HepG2 (cell line): ENCODE results near the gene RNF114. TPM values are rescaled to one million over a fixed set of nuclear protein-coding genes. Genes with fewer than 3 reads are reported as not detected.

ENCODE experiments used
- BRD4 ChIP-seq: sonication (generic); formaldehyde crosslinking; IDR thresholded peaks from 2 replicates; pipeline ENCODE4 v1.4.0; 2020; ENCODE audit warnings: missing genetic modification reagents
- HDAC1 ChIP-seq: sonication (generic); formaldehyde crosslinking; IDR thresholded peaks from 2 replicates; pipeline ENCODE4 v1.5.1; 2020; ENCODE audit warnings: mild to moderate bottlenecking, missing genetic modification reagents
- HIVEP1 ChIP-seq: sonication (generic); formaldehyde crosslinking; IDR thresholded peaks from 2 replicates; pipeline ENCODE4 v1.4.0; 2020; ENCODE audit warnings: mild to moderate bottlenecking, missing genetic modification reagents
- IKZF1 ChIP-seq: fragments of 450-650 bp; IDR thresholded peaks from 2 replicates; pipeline ENCODE4 v1.7.1; 2016
- LCORL ChIP-seq, 2 experiments: fragments of 450-650 bp in 1 of 2; sonication (generic) in 1 of 2; formaldehyde crosslinking in 1 of 2; IDR thresholded peaks; 2 replicates each; pipeline versions ENCODE4 v1.5.0 to v1.6.1; 2017 to 2020; ENCODE audit warnings: antibody characterized with exemption in 1 of 2, missing genetic modification reagents in 1 of 2
- NFKB2 ChIP-seq: sonication (generic); formaldehyde crosslinking; IDR thresholded peaks from 2 replicates; pipeline ENCODE4 v1.4.0; 2020; ENCODE audit warnings: missing genetic modification reagents, borderline replicate concordance
- SAP130 ChIP-seq: IDR thresholded peaks from 2 replicates; pipeline ENCODE4 v1.6.1; 2016; ENCODE audit warnings: low read depth
- THAP11 ChIP-seq: IDR thresholded peaks from 2 replicates; pipeline ENCODE4 v1.6.1; 2016; ENCODE audit warnings: missing biosample characterization, missing genetic modification reagents
- ZMYM4 ChIP-seq: sonication (generic); formaldehyde crosslinking; IDR thresholded peaks from 2 replicates; pipeline ENCODE4 v1.8.1; 2023; ENCODE audit warnings: mild to moderate bottlenecking, missing genetic modification reagents
- ZNF746 ChIP-seq: sonication (generic); formaldehyde crosslinking; IDR thresholded peaks from 2 replicates; pipeline ENCODE4 v1.8.0; 2022; ENCODE audit warnings: mild to moderate bottlenecking, missing genetic modification reagents
- ZNF775 ChIP-seq: sonication (generic); formaldehyde crosslinking; IDR thresholded peaks from 2 replicates; pipeline ENCODE4 v1.4.0; 2020; ENCODE audit warnings: missing genetic modification reagents, mild to moderate bottlenecking, moderate library complexity, borderline replicate concordance
- polyA plus RNA-seq, 8 experiments: library from polyadenylated mRNA; depleted of rRNA in 3 of 8; stranded (reverse) in 7 of 8; unstranded in 1 of 8; fragments of >200 nt; fragmentation: Illumina TruSeq in 4 of 8; extraction: Trizol in 4 of 8; gene quantifications; 2 replicates each; pipeline versions ENCODE4 v1.2.1 to v1.2.3, GENCODE V29; 2011 to 2016; ENCODE audit warnings: low read depth in 4 of 8, missing spikeins in 1 of 8, mixed read lengths in 1 of 8; ENCODE audit not compliant: insufficient read depth in 1 of 8
- total RNA-seq, 5 experiments: library from RNA; depleted of rRNA; stranded (reverse); fragments of >200 nt; fragmentation: Illumina TruSeq; extraction: Trizol; gene quantifications; 2 replicates each; pipeline ENCODE4 v1.2.3, GENCODE V29; 2016; ENCODE audit warnings: low read depth in 1 of 5
- TF ChIP-seq, protein P1 (sequence below): sonication (generic); formaldehyde crosslinking; IDR thresholded peaks from 2 replicates; pipeline ENCODE4 v1.4.0; 2020; ENCODE audit warnings: mild to moderate bottlenecking, missing genetic modification reagents
- TF ChIP-seq, protein P2 (sequence below): IDR thresholded peaks from 2 replicates; pipeline ENCODE4 v1.6.1; 2016; ENCODE audit warnings: missing compliant biosample characterization, missing genetic modification reagents, borderline replicate concordance
- TF ChIP-seq, protein P3 (sequence below): sonication (generic); formaldehyde crosslinking; IDR thresholded peaks from 2 replicates; pipeline ENCODE4 v1.4.0; 2020; ENCODE audit warnings: missing genetic modification reagents
- TF ChIP-seq, protein P4 (sequence below): sonication (generic); formaldehyde crosslinking; IDR thresholded peaks from 2 replicates; pipeline ENCODE4 v1.8.1; 2023; ENCODE audit warnings: mild to moderate bottlenecking, missing genetic modification reagents

Gene RNF114
- total and polyA plus RNA-seq, 2 of the 13 experiments (the other 11 are each of a cell fraction or from before 2014, with no cell fraction given): 119 to 126 TPM

DNA sequence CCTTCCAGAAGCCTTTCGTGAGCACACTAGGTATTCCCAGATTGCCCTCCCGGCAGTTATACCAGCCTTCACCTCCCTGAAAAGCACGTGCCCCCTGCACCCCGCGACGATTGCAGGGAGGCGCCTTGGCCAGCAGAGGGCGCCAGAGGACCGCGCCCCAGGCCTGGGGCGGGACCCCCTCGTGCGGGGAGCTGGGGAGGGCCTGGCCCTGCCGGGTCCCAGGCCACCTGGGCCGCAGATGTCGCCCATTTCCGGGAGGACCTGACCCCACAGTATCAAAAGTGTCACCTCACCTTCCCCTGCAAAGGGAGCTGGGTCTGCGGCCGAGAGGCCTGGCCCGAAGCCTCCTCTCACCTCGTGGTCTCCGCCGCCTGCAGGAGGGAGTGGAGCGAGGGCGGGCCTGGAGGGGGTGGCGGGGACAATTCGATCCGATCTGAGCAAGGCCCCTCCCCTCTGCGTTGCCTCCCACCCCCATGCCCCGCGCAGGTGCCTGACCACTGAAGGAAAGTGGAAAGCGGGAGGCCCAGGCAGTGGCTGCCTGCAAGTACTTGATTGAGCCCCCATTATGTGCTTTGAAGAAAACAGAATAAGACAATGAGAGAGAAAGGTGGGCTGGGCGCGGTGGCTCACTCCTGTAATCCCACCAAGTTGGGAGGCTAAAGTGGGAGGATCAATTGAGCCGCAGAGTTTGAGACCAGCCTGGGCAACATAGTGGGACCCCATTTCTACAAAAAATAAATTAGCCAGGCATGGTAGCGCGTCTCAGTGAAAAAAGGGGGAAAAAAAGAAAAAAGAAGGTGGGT, 43.0 kb downstream of the RNF114 start (continued):
- TF ChIP-seq, protein P1, sequence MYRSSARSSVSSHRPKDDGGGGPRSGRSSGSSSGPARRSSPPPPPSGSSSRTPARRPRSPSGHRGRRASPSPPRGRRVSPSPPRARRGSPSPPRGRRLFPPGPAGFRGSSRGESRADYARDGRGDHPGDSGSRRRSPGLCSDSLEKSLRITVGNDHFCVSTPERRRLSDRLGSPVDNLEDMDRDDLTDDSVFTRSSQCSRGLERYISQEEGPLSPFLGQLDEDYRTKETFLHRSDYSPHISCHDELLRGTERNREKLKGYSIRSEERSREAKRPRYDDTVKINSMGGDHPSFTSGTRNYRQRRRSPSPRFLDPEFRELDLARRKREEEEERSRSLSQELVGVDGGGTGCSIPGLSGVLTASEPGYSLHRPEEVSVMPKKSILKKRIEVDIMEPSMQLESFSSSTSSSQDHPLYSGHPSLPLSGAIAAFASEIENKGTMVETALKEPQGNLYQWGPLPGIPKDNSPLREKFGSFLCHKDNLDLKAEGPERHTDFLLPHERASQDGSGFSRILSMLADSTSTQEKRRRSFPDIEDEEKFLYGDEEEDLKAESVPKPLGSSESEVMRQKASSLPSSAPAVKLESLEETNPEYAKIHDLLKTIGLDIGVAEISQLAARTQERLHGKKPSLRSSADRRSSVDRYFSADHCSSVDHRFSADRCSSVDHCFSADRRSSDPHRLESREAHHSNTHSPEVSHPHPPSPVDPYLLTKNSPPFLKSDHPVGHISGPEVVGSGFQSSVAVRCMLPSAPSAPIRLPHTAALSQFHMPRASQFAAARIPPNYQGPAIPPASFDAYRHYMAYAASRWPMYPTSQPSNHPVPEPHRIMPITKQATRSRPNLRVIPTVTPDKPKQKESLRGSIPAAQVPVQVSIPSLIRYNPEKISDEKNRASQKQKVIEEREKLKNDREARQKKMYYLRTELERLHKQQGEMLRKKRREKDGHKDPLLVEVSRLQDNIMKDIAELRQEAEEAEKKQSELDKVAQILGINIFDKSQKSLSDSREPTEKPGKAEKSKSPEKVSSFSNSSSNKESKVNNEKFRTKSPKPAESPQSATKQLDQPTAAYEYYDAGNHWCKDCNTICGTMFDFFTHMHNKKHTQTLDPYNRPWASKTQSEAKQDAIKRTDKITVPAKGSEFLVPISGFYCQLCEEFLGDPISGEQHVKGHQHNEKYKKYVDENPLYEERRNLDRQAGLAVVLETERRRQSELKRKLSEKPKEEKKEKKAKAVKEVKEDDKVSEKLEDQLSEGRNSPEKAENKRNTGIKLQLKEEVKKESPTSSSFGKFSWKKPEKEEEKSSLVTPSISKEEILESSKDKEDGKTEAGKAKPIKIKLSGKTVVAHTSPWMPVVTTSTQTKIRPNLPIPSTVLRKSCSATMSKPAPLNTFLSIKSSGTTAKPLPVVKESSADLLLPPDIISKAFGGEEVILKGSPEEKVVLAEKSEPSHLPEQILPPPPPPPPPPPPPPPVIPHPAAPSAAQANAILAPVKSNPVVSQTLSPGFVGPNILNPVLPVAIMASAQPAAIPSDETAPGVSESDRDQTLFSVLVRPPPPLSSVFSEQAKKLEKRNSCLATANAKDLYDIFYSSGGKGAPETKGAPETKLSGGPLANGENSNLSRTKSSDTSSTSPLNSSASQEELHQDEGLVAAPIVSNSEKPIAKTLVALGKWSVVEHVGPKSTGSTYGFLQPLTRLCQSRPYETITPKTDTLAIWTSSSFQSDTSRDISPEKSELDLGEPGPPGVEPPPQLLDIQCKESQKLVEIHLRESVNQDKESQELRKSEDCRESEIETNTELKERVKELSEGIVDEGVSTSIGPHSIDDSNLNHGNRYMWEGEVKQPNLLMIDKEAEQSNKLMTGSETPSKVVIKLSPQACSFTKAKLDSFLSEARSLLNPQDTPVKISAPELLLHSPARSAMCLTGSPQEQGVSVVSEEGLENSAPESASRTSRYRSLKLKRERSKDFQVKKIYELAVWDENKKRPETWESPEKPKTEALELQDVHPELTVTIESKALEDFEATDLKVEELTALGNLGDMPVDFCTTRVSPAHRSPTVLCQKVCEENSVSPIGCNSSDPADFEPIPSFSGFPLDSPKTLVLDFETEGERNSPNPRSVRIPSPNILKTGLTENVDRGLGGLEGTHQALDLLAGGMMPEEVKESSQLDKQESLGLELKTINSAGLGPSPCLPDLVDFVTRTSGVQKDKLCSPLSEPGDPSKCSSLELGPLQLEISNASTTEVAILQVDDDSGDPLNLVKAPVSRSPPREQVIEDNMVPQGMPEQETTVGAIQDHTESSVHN (CRISPR knock-in tag): 0 out of 2 replicates have a peak, but pooled peaks have one; percentile 25
- peak; percentile 99 for TF ChIP-seq NFKB2 (CRISPR knock-in tag)
- TF ChIP-seq, protein P2, sequence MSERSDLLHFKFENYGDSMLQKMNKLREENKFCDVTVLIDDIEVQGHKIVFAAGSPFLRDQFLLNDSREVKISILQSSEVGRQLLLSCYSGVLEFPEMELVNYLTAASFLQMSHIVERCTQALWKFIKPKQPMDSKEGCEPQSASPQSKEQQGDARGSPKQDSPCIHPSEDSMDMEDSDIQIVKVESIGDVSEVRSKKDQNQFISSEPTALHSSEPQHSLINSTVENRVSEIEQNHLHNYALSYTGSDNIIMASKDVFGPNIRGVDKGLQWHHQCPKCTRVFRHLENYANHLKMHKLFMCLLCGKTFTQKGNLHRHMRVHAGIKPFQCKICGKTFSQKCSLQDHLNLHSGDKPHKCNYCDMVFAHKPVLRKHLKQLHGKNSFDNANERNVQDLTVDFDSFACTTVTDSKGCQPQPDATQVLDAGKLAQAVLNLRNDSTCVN: peak; percentile 61; the same call in 1 of the 2 replicates
- peak; percentile 88 for TF ChIP-seq HIVEP1 (CRISPR knock-in tag)
- TF ChIP-seq BRD4 (CRISPR knock-in tag): no peak; the same call in 1 of the 2 replicates
- TF ChIP-seq, protein P3, sequence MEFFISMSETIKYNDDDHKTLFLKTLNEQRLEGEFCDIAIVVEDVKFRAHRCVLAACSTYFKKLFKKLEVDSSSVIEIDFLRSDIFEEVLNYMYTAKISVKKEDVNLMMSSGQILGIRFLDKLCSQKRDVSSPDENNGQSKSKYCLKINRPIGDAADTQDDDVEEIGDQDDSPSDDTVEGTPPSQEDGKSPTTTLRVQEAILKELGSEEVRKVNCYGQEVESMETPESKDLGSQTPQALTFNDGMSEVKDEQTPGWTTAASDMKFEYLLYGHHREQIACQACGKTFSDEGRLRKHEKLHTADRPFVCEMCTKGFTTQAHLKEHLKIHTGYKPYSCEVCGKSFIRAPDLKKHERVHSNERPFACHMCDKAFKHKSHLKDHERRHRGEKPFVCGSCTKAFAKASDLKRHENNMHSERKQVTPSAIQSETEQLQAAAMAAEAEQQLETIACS (CRISPR knock-in tag): peak; percentile 57
- no peak for TF ChIP-seq ZNF775 (CRISPR knock-in tag)
- TF ChIP-seq, protein P4, sequence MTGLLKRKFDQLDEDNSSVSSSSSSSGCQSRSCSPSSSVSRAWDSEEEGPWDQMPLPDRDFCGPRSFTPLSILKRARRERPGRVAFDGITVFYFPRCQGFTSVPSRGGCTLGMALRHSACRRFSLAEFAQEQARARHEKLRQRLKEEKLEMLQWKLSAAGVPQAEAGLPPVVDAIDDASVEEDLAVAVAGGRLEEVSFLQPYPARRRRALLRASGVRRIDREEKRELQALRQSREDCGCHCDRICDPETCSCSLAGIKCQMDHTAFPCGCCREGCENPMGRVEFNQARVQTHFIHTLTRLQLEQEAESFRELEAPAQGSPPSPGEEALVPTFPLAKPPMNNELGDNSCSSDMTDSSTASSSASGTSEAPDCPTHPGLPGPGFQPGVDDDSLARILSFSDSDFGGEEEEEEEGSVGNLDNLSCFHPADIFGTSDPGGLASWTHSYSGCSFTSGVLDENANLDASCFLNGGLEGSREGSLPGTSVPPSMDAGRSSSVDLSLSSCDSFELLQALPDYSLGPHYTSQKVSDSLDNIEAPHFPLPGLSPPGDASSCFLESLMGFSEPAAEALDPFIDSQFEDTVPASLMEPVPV: no peak; the same call in 1 of the 2 replicates
- no peak for TF ChIP-seq IKZF1
- peak; percentile 74; the same call in 1 of the 2 replicates for TF ChIP-seq SAP130 (CRISPR knock-in tag)
- peak; percentile 74 for TF ChIP-seq THAP11 (CRISPR knock-in tag)
- TF ChIP-seq ZMYM4 (CRISPR knock-in tag): peak; percentile 36
- peak; percentile 80 for TF ChIP-seq ZNF746 (CRISPR knock-in tag)
- no peak for TF ChIP-seq LCORL (IDR thresholded peaks at IDR 0.05)
- peak; percentile 99 for TF ChIP-seq LCORL (CRISPR knock-in tag; IDR thresholded peaks at IDR 0.05)
- peak; percentile 89 for TF ChIP-seq HDAC1 (CRISPR knock-in tag)
